Left lung (tissue), 10 donors: Measurements from ENCODE around the gene SVIL. TPM values are rescaled to one million over a fixed set of nuclear protein-coding genes. Genes with fewer than 3 reads are reported as not detected.

Experiments
- ATAC-seq: fragments of 200-7000 bp; cut with Tn5 transposase; one replicate; pipeline ENCODE4 v1.9.1; 2020; ENCODE audit warnings: moderate library complexity
- DNase-seq, 4 donors: peaks; one replicate each; pipeline ENCODE4 v3.0.0-alpha.2; 2013 to 2020
- H3K27ac ChIP-seq, 2 donors: fragments of 200-600 bp; sonication (generic) in 1 of 2; one replicate each; pipeline versions ENCODE4 v1.5.0 to v1.8.0; 2020 to 2021
- H3K27me3 ChIP-seq, 2 donors: fragments of 200-600 bp; sonication (generic) in 1 of 2; one replicate each; pipeline versions ENCODE4 v1.5.0 to v1.8.0; 2020 to 2021
- H3K36me3 ChIP-seq, 2 donors: fragments of 200-600 bp; sonication (generic) in 1 of 2; one replicate each; pipeline versions ENCODE4 v1.5.0 to v1.8.0; 2020 to 2021
- H3K4me1 ChIP-seq, 2 donors: fragments of 200-600 bp; one replicate each; pipeline ENCODE4 v1.8.0; 2021
- H3K4me3 ChIP-seq, 2 donors: fragments of 200-600 bp; sonication (generic) in 1 of 2; one replicate each; pipeline versions ENCODE4 v1.5.0 to v1.8.0; 2020 to 2021; ENCODE audit warnings: mild to moderate bottlenecking in 1 of 2
- H3K9me3 ChIP-seq, 2 donors: fragments of 200-600 bp; sonication (generic) in 1 of 2; one replicate each; pipeline versions ENCODE4 v1.5.0 to v1.8.0; 2020 to 2021
- intact Hi-C, 2 donors: fragments of 100-400 bp; cut with DNase I; formaldehyde crosslinking; loops; one replicate each; pipeline versions ENCODE4 v1.11.2 to v1.14.2; 2022
- polyA plus RNA-seq, 6 donors: library from polyadenylated mRNA; unstranded; fragments of 120-200 nt; gene quantifications; one replicate each; pipeline ENCODE4 v1.2.1, GENCODE V29; 2013; ENCODE audit not compliant: insufficient read length in 6 of 6
- total RNA-seq, 2 donors: library from RNA; stranded (reverse); fragmentation: NEBNext Ultra II Directional; extraction: Animal tissue kit (Norgen Biotek cat#: 25700); gene quantifications; one replicate each; pipeline ENCODE4 v1.2.1, GENCODE V29; 2021
- TF ChIP-seq, protein P1 (sequence below), 2 donors: fragments of 200-600 bp; sonication (generic) in 1 of 2; IDR thresholded peaks; one replicate each; pipeline versions ENCODE4 v1.5.0 to v1.8.0; 2021; ENCODE audit warnings: antibody characterized with exemption in 2 of 2
- donor health status: DM: no; HTN: yes; CAD: no.
- donor health status: DM: no; HTN: no; CAD: no.

SVIL gene
- total and polyA plus RNA-seq, 8 donors = 49.3 to 103 (median 54.9) TPM

DNA sequence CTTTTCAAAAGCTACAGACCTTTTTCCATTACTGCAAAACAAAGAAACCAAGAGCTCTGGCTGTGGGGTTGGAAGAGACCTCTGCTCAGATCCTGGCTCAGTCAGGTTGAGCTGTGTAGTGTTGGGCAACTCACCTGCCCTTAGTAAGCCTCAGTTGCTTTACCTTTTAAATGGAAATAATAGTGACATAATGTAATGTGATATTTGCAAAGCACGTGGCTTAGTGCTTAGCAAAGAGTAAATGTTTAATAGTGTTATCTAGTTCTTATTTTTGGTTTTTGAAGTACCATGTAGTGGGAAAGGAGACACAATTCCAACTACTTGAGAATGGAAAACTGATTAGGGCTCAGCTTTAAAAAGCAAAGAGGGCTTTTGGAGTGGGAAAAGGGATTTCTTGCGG lies 100.2 kb downstream of the SVIL start:
- H3K4me1 ChIP-seq = peaks cover 12 to 16% of the 10 kb centered on the region in 2 donors
- no peaks in the 10 kb centered on the region for H3K27me3 ChIP-seq
- ATAC-seq = peak; percentile 39
- no peak for DNase-seq
- intact Hi-C loops = no loop called here
- H3K36me3 ChIP-seq = peaks cover 0 to 27% of the 10 kb centered on the region in 2 donors
- no peaks in the 10 kb centered on the region for H3K9me3 ChIP-seq
- no peak overlapping the region for H3K4me3 ChIP-seq
- TF ChIP-seq, protein P1, sequence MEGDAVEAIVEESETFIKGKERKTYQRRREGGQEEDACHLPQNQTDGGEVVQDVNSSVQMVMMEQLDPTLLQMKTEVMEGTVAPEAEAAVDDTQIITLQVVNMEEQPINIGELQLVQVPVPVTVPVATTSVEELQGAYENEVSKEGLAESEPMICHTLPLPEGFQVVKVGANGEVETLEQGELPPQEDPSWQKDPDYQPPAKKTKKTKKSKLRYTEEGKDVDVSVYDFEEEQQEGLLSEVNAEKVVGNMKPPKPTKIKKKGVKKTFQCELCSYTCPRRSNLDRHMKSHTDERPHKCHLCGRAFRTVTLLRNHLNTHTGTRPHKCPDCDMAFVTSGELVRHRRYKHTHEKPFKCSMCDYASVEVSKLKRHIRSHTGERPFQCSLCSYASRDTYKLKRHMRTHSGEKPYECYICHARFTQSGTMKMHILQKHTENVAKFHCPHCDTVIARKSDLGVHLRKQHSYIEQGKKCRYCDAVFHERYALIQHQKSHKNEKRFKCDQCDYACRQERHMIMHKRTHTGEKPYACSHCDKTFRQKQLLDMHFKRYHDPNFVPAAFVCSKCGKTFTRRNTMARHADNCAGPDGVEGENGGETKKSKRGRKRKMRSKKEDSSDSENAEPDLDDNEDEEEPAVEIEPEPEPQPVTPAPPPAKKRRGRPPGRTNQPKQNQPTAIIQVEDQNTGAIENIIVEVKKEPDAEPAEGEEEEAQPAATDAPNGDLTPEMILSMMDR (IDR thresholded peaks at IDR 0.05) = no peak
- H3K27ac ChIP-seq = peak overlapping the region; percentile 57 to 78

DNA sequence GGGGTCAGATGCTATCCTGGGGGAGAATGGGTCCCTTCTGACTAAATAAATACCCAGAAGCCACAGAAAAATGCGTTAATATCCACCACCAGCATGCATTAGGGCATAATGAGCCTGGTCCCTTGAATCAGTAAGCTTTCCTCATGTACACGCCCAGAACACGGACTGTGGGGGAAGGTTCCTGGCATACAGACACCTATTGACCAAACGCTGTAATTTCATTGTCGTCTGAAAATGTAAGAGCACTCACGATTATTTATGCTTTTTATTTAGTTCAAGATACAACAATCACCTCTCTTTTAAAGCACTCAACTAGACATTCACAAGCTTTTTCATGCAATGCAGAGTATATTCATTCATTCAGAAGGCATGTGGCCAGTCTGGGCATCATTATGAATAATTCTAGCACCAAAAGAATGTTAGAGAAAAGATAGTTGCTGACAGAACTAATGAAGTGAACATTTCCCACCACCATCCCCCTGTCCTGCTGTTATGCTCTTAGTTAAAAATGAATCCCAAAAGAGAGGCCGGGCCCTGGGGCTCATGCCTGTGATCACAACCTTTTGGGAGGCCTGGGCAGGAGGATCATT lies 101.0 kb downstream of the SVIL start:
- Histone ChIP-seq H3K27ac (peak overlapping the region in 1 of 2 donors; percentile 0), H3K36me3 (peaks cover 0 to 32% of the 10 kb centered on the region in 2 donors), H3K4me3 (no peak overlapping the region), H3K4me1 (peaks cover 12 to 16% of the 10 kb centered on the region in 2 donors), H3K27me3 (no peaks in the 10 kb centered on the region), H3K9me3 (no peaks in the 10 kb centered on the region)
- TF ChIP-seq, protein P1 (IDR thresholded peaks at IDR 0.05) = no peak
- DNase-seq (no peak), ATAC-seq (peak; percentile 8)
- intact Hi-C loops = no loop called here

DNA sequence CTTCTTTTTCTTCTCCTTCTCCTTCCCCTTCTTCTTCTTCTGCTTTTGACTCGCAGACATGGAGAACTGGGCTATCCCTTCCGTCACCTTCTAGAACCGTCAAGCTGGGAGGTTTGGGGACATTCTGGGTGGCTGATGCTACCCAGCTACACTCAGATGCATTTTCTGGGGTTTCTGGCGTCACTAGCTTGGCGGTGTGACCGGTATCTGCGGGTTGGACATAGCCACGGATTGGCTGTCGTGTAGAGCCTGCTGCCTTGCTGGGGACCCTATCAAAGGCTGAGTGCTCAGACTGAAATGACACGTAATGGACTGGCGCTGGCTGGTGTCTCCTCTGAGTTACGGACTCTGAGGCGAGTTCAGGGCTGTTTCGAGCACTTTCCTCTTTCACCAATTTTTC lies 101.7 kb downstream of the SVIL start:
- Histone ChIP-seq H3K9me3 (no peaks in the 10 kb centered on the region), H3K27ac (no peak overlapping the region), H3K36me3 (peaks cover 0 to 33% of the 10 kb centered on the region in 2 donors), H3K27me3 (no peaks in the 10 kb centered on the region), H3K4me1 (peaks cover 12 to 16% of the 10 kb centered on the region in 2 donors), H3K4me3 (no peak overlapping the region)
- intact Hi-C loops = no loop called here
- TF ChIP-seq, protein P1 (IDR thresholded peaks at IDR 0.05) = no peak
- DNase-seq (no peak), ATAC-seq (no peak)

DNA sequence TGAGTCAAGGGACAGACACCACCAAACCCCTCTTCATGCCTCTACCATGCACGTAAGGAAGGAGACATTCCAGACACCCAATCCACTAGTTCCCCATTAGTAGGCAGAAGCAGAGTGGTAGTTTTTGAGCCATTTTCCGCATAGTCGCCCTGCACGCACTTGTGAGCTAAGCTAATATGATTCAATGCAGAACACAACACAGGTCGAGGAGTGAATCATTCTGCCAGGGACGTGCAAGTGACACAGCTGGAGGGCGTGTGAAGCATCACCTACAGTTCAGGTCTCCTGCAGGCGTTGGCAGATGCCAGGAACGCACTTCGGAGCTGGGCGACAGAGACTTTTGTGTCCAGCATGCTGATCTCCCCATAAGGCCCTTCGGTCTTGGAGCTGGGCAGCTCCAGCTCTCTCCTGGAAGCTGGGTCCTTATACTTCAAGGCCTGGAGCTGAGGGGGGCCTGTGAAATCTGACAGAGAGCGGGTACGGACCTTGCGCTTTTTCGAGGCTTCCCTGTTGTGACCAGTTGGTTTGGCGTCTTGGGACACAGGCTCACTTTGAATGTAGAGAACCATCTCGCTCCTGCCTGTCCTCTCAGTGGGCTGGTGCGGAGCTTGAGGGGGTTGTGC lies 102.4 kb downstream of the SVIL start:
- intact Hi-C loops = no loop called here
- no peak overlapping the region for H3K27ac ChIP-seq
- no peak overlapping the region for H3K4me3 ChIP-seq
- H3K9me3 ChIP-seq = no peaks in the 10 kb centered on the region
- TF ChIP-seq, protein P1 (IDR thresholded peaks at IDR 0.05) = no peak
- peaks cover 0 to 40% of the 10 kb centered on the region in 2 donors for H3K36me3 ChIP-seq
- peaks cover 12 to 16% of the 10 kb centered on the region in 2 donors for H3K4me1 ChIP-seq
- H3K27me3 ChIP-seq = no peaks in the 10 kb centered on the region
- DNase-seq (no peak), ATAC-seq (no peak)

DNA sequence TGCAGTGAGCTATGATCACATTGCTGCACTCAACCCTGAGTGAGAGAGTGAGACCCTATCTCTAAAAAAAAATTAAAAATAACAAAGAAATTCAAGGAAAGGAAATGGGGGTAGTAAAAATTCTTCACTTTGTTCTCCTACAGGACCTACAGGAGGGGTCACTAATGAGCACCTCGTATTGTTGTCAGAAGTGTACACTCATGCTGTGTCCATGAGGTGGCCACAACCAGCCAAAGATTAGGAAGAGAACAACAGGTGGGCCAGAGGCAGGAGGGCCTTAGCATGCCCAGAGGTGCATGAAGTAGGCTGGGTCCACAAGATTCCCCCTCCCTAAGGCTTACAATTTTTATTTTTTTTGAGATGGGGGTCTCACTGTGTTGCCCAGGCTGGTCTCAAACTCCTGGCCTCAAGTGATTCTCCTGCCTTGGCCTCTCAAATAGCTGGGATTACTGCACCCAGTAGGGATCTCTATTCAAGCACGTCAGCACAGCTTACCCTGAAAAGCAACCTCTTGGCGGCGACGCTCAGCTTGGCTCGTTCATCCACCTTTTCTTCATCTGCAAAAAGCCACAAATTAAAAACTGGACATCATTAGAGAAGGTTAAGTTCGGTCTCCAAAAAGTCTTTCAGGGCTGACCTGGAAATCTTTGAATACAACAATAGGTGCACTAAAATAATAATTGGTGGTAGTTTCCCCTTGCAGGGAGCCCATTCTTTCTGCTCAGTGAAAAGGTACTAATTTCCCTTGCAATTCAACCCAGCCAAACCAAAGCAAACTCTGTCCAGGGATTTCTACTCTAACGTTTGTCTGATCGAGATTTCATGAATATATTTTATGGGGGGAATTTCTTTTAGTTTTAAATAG lies 104.4 kb downstream of the SVIL start:
- Histone ChIP-seq H3K4me1 (peaks cover 4 to 6% of the 10 kb centered on the region in 2 donors), H3K9me3 (no peaks in the 10 kb centered on the region), H3K36me3 (peaks cover 0 to 60% of the 10 kb centered on the region in 2 donors), H3K4me3 (no peak overlapping the region), H3K27ac (no peak overlapping the region), H3K27me3 (no peaks in the 10 kb centered on the region)
- ATAC-seq (no peak), DNase-seq (no peak)
- intact Hi-C loops = no loop called here
- TF ChIP-seq, protein P1 (IDR thresholded peaks at IDR 0.05) = no peak
